ENCODE data around the gene TRMT1L. TPM values are rescaled to one million over a fixed set of nuclear protein-coding genes. Genes with fewer than 3 reads are reported as not detected.

The TRMT1L gene
- total RNA-seq, 4 donors from 2014 or later: 18.3 to 67.7 (median 20.9) TPM

- no peaks in the 10 kb centered on the region for H3K36me3 ChIP-seq
- TF ChIP-seq POLR2AphosphoS5 (IDR thresholded peaks at IDR 0.05) (no peak), EP300 (IDR thresholded peaks at IDR 0.05; ENCODE audit: low read depth) (no peak), CTCF (IDR thresholded peaks at IDR 0.05) (no peak), POLR2A (IDR thresholded peaks at IDR 0.05) (no peak)
- in situ Hi-C loops (cut with MboI; ENCODE audit: low pct_ligation_motif_present in 1 of 4, low pct_unique_long_range_greater_than_20kb in 1 of 4, low sequenced_read_pairs in 3 of 4) (loop anchor here (10.0 to 25.0 kb wide), 3 partner anchors 159 to 368 kb away; partner anchors contain the start of gene IVNS1ABP (in 1 of the 4)), intact Hi-C loops (cut with DNase I; ENCODE audit: low total_unique reads) (no loop called here)
- H3K27me3 ChIP-seq: no peaks in the 10 kb centered on the region
- peak overlapping the region; percentile 70 to 95 (median 84) for H3K4me3 ChIP-seq
- peaks cover 6 to 30% (median 18%) of the 10 kb centered on the region in 4 donors for H3K4me1 ChIP-seq
- peak overlapping the region; percentile 97 to 100 (median 98) for H3K27ac ChIP-seq
- no peak for DNase-seq
- H3K9me3 ChIP-seq: no peaks in the 10 kb centered on the region
- 3 to 6% methylated on average over 9 to 11 of the region's 11 CpGs for WGBS, 2 donors (ENCODE audit: low coverage in 1 of 2)
Measured at GRCh38 chr1:185155600-185156287, 1.0 kb downstream of the TRMT1L start.

GRCh38 chr1:185154912-185155513 lies 1.7 kb downstream of the TRMT1L start:
- TF ChIP-seq POLR2AphosphoS5 (IDR thresholded peaks at IDR 0.05) (no peak), POLR2A (IDR thresholded peaks at IDR 0.05) (no peak), EP300 (IDR thresholded peaks at IDR 0.05; ENCODE audit: low read depth) (no peak), CTCF (IDR thresholded peaks at IDR 0.05) (no peak)
- intact Hi-C loops (cut with DNase I; ENCODE audit: low total_unique reads): no loop called here
- H3K36me3 ChIP-seq: peaks cover 0 to 3% (median 1%) of the 10 kb centered on the region in 4 donors
- no peaks in the 10 kb centered on the region for H3K27me3 ChIP-seq
- DNase-seq: no peak
- H3K27ac ChIP-seq: peak overlapping the region in 3 of 4 donors; percentile 97 to 100 (median 98)
- no peaks in the 10 kb centered on the region for H3K9me3 ChIP-seq
- WGBS, 2 donors (ENCODE audit: low coverage in 1 of 2): 22 to 34% methylated on average over 2 of the region's 2 CpGs
- H3K4me3 ChIP-seq: peak overlapping the region in 1 of 4 donors; percentile 8
- H3K4me1 ChIP-seq: peaks cover 6 to 30% (median 18%) of the 10 kb centered on the region in 4 donors
- in situ Hi-C loops (cut with MboI; ENCODE audit: low pct_ligation_motif_present in 1 of 4, low pct_unique_long_range_greater_than_20kb in 1 of 4, low sequenced_read_pairs in 3 of 4): loop anchor here (10.0 to 25.0 kb wide), 3 partner anchors 160 to 368 kb away; partner anchors contain the start of gene IVNS1ABP (in 1 of the 4)

GRCh38 chr1:185152187-185152767 lies 4.5 kb downstream of the TRMT1L start:
- H3K36me3 ChIP-seq: peaks cover 0 to 28% (median 9%) of the 10 kb centered on the region in 4 donors
- WGBS, 2 donors (ENCODE audit: low coverage in 1 of 2): 62 to 66% methylated on average over 3 of the region's 3 CpGs
- no peaks in the 10 kb centered on the region for H3K27me3 ChIP-seq
- DNase-seq: no peak
- no peak overlapping the region for H3K27ac ChIP-seq
- no peaks in the 10 kb centered on the region for H3K9me3 ChIP-seq
- H3K4me1 ChIP-seq: peaks cover 6 to 20% (median 14%) of the 10 kb centered on the region in 4 donors
- in situ Hi-C loops (cut with MboI; ENCODE audit: low pct_ligation_motif_present in 1 of 4, low pct_unique_long_range_greater_than_20kb in 1 of 4, low sequenced_read_pairs in 3 of 4): loop anchor here (10.0 to 25.0 kb wide), 3 partner anchors 163 to 365 kb away; partner anchors contain the start of gene IVNS1ABP (in 1 of the 4)
- no peak overlapping the region for H3K4me3 ChIP-seq
- TF ChIP-seq EP300 (IDR thresholded peaks at IDR 0.05; ENCODE audit: low read depth) (no peak), CTCF (IDR thresholded peaks at IDR 0.05) (no peak), POLR2A (IDR thresholded peaks at IDR 0.05) (no peak), POLR2AphosphoS5 (IDR thresholded peaks at IDR 0.05) (no peak)
- intact Hi-C loops (cut with DNase I; ENCODE audit: low total_unique reads): no loop called here

GRCh38 chr1:185151215-185151614 lies 5.5 kb downstream of the TRMT1L start:
- Histone ChIP-seq H3K36me3 (peaks cover 0 to 37% (median 12%) of the 10 kb centered on the region in 4 donors), H3K4me1 (peaks cover 6 to 20% (median 14%) of the 10 kb centered on the region in 4 donors), H3K9me3 (no peaks in the 10 kb centered on the region), H3K4me3 (no peak overlapping the region), H3K27me3 (no peaks in the 10 kb centered on the region), H3K27ac (no peak overlapping the region)
- TF ChIP-seq POLR2AphosphoS5 (IDR thresholded peaks at IDR 0.05): no peak
- no peak for TF ChIP-seq EP300 (IDR thresholded peaks at IDR 0.05; ENCODE audit: low read depth)
- no peak for TF ChIP-seq CTCF (IDR thresholded peaks at IDR 0.05)
- 91 to 94% methylated on average over 5 of the region's 5 CpGs for WGBS, 2 donors (ENCODE audit: low coverage in 1 of 2)
- no peak for DNase-seq
- intact Hi-C loops (cut with DNase I; ENCODE audit: low total_unique reads) (no loop called here), in situ Hi-C loops (cut with MboI; ENCODE audit: low pct_ligation_motif_present in 1 of 4, low pct_unique_long_range_greater_than_20kb in 1 of 4, low sequenced_read_pairs in 3 of 4) (loop anchor here (10.0 to 25.0 kb wide), 3 partner anchors 164 to 364 kb away; partner anchors contain the start of gene IVNS1ABP (in 1 of the 4))
